Measurements from ENCODE around the gene CTNNB1. TPM values are rescaled to one million over a fixed set of nuclear protein-coding genes. Genes with fewer than 3 reads are reported as not detected.
A peak's percentile ranks its signal among the peaks of the same experiment; 100 is the strongest.

The CTNNB1 gene
- total RNA-seq, 2 donors from 2014 or later: 405 to 467 TPM

- no peak for DNase-seq (ENCODE audit: low spot score)
- intact Hi-C loops (cut with DNase I): loop anchor here (5.0 to 10.0 kb wide), 2 partner anchors 482 to 614 kb away; no protein-coding TSS in a partner anchor
- H3K27ac ChIP-seq: no peak overlapping the region
- 94% methylated on average over 9 of the region's 9 CpGs for WGBS
- no peaks in the 10 kb centered on the region for H3K27me3 ChIP-seq (replicated peaks; ENCODE audit: insufficient read depth)
- TF ChIP-seq POLR2AphosphoS5 (IDR thresholded peaks at IDR 0.05) (no peak), POLR2A (IDR thresholded peaks at IDR 0.05) (no peak), CTCF (IDR thresholded peaks at IDR 0.05) (no peak)
- no peak overlapping the region for H3K4me3 ChIP-seq
- H3K9me3 ChIP-seq: no peaks in the 10 kb centered on the region
- no peaks in the 10 kb centered on the region for H3K36me3 ChIP-seq
- H3K4me1 ChIP-seq (replicated peaks): no peaks in the 10 kb centered on the region
These were observed 2.5 kb upstream of the CTNNB1 start for GRCh38 chr3:41196499-41197410.

- Histone ChIP-seq H3K4me1 (replicated peaks) (no peaks in the 10 kb centered on the region), H3K4me3 (no peak overlapping the region), H3K27ac (no peak overlapping the region), H3K27me3 (replicated peaks; ENCODE audit: insufficient read depth) (no peaks in the 10 kb centered on the region), H3K9me3 (no peaks in the 10 kb centered on the region), H3K36me3 (no peaks in the 10 kb centered on the region)
- TF ChIP-seq POLR2A (IDR thresholded peaks at IDR 0.05): no peak
- no peak for TF ChIP-seq POLR2AphosphoS5 (IDR thresholded peaks at IDR 0.05)
- TF ChIP-seq CTCF (IDR thresholded peaks at IDR 0.05): no peak
- 82% methylated on average over 7 of the region's 7 CpGs for WGBS
- intact Hi-C loops (cut with DNase I): loop anchor here (5.0 to 10.0 kb wide), 2 partner anchors 483 to 616 kb away; no protein-coding TSS in a partner anchor
- no peak for DNase-seq (ENCODE audit: low spot score)
These were observed 1.3 kb upstream of the CTNNB1 start for GRCh38 chr3:41198046-41198445.

GRCh38 chr3:41198526-41198925, 779 bp upstream of the CTNNB1 start:
- intact Hi-C loops (cut with DNase I): loop anchor here (5.0 to 10.0 kb wide), 2 partner anchors 484 to 616 kb away; no protein-coding TSS in a partner anchor
- DNase-seq (ENCODE audit: low spot score): peak; percentile 39
- Histone ChIP-seq H3K27me3 (replicated peaks; ENCODE audit: insufficient read depth) (no peaks in the 10 kb centered on the region), H3K36me3 (no peaks in the 10 kb centered on the region), H3K27ac (peak overlapping the region; percentile 97 to 99), H3K4me1 (replicated peaks) (no peaks in the 10 kb centered on the region), H3K9me3 (no peaks in the 10 kb centered on the region), H3K4me3 (peak overlapping the region; percentile 90 to 96)
- 14% methylated on average over 12 of the region's 20 CpGs for WGBS
- no peak for TF ChIP-seq CTCF (IDR thresholded peaks at IDR 0.05)
- TF ChIP-seq POLR2AphosphoS5 (IDR thresholded peaks at IDR 0.05): no peak
- no peak for TF ChIP-seq POLR2A (IDR thresholded peaks at IDR 0.05)

- Histone ChIP-seq H3K9me3 (no peaks in the 10 kb centered on the region), H3K4me1 (replicated peaks) (no peaks in the 10 kb centered on the region), H3K27ac (peak overlapping the region; percentile 97 to 99), H3K36me3 (no peaks in the 10 kb centered on the region), H3K27me3 (replicated peaks; ENCODE audit: insufficient read depth) (no peaks in the 10 kb centered on the region), H3K4me3 (peak overlapping the region; percentile 90 to 96)
- peak; percentile 30 for DNase-seq (ENCODE audit: low spot score)
- WGBS: under 1% methylated on average over 32 of the region's 40 CpGs
- no peak for TF ChIP-seq POLR2A (IDR thresholded peaks at IDR 0.05)
- TF ChIP-seq CTCF (IDR thresholded peaks at IDR 0.05): no peak
- TF ChIP-seq POLR2AphosphoS5 (IDR thresholded peaks at IDR 0.05): no peak
- intact Hi-C loops (cut with DNase I): loop anchor here (5.0 to 10.0 kb wide), 3 partner anchors 485 to 618 kb away; no protein-coding TSS in a partner anchor
These were observed 762 bp downstream of the CTNNB1 start for GRCh38 chr3:41199866-41200668.

Data from prostate gland (tissue), 2 donors.